ENCODE data around the gene DYNLL2. TPM values are rescaled to one million over a fixed set of nuclear protein-coding genes. Genes with fewer than 3 reads are reported as not detected.

DYNLL2 gene
- total and polyA plus RNA-seq, 9 of the 15 experiments (the other 6 are each of a cell fraction or from before 2014, with no cell fraction given) = 1.8 to 24.5 (median 13.0) TPM

DNA sequence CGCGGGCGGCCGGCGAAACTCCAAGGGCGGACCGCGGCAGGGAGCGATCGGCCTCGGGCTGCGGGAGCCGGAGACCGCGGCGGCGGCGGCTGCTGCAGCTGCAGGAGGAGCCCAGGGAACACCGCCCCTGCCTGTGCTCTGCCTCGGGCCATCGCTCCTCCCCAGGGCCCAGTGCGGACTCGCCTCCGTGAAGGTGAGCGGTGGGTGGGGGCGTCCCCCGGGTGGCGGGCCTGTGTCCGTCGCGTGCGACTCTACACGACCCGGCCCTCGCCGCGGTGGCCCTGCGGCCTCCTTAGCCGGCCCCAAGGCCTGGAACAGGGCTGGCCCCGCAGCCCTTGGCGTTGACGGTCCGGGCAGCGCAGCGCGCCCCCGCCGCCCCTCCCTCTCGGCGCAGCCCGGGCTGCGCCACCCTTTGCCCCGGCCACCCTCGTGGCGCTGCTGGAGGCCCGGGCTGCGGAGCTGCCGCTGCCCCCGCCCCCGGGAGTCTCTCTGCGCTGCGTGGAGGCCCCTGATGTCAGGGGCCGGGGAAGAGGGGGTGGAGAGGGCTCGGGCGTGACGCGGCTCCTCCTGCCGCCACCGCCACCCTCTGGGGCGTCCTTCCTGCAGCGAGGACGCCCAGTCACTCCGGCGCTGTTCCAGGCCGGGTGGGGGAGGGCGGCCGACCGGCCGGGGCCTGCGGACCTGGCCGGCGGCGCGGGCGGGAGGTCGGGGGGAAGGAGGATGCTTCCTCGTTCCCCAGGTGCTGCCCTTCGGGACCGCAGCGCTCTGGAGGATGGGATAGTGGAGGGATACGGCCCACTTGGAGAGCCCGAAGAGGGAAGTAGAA is 485 bp downstream of the DYNLL2 start (continued):
- TF ChIP-seq ZNF324 (CRISPR knock-in tag; IDR thresholded peaks at IDR 0.05) (no peak), POU5F1 (IDR thresholded peaks at IDR 0.05; ENCODE audit: borderline replicate concordance, low read depth, low read length, partially characterized antibody) (no peak), ZNF23 (CRISPR knock-in tag; IDR thresholded peaks at IDR 0.05) (no peak), ZNF124 (CRISPR knock-in tag; IDR thresholded peaks at IDR 0.05) (no peak), JUND (IDR thresholded peaks at IDR 0.05; ENCODE audit: borderline replicate concordance, low read depth, low read length) (no peak), JUND (tag; IDR thresholded peaks at IDR 0.05; ENCODE audit: borderline replicate concordance, low read depth, low read length) (no peak; the same call in 2 of the 3 replicates), ZNF311 (CRISPR knock-in tag; IDR thresholded peaks at IDR 0.05) (no peak), SRSF1 (IDR thresholded peaks at IDR 0.05; ENCODE audit: low read depth, low read length) (no peak), ADNP (tag; IDR thresholded peaks at IDR 0.05) (no peak), ZC3H8 (IDR thresholded peaks at IDR 0.05) (no peak), MEIS2 (IDR thresholded peaks at IDR 0.05; ENCODE audit: partially characterized antibody) (no peak), POLR2G (IDR thresholded peaks at IDR 0.05; ENCODE audit: low read depth, low read length) (peak; percentile 84), DMBX1 (CRISPR knock-in tag; IDR thresholded peaks at IDR 0.05; ENCODE audit: borderline replicate concordance) (no peak), ZNF561 (CRISPR knock-in tag; conservative IDR thresholded peaks at IDR 0.05) (no peak), ZNF217 (CRISPR knock-in tag; IDR thresholded peaks at IDR 0.05) (no peak), ZFX (CRISPR knock-in tag; IDR thresholded peaks at IDR 0.05) (peak; percentile 81), SP1 (CRISPR knock-in tag; IDR thresholded peaks at IDR 0.05) (no peak), NR3C1 (CRISPR knock-in tag; IDR thresholded peaks at IDR 0.05) (peak; percentile 27; the same call in 1 of the 2 replicates), SRSF7 (optimal IDR thresholded peaks at IDR 0.05; ENCODE audit: low read depth, low read length) (peak; percentile 62), POLR2AphosphoS5 (IDR thresholded peaks at IDR 0.05; ENCODE audit: control insufficient read depth, insufficient read depth, low read depth, low read length) (no peak), NCOA1 (IDR thresholded peaks at IDR 0.05; ENCODE audit: low read depth) (no peak)
- TF ChIP-seq, protein P1, sequence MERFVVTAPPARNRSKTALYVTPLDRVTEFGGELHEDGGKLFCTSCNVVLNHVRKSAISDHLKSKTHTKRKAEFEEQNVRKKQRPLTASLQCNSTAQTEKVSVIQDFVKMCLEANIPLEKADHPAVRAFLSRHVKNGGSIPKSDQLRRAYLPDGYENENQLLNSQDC (CRISPR knock-in tag; IDR thresholded peaks at IDR 0.05) = no peak
- TF ChIP-seq, protein P2, sequence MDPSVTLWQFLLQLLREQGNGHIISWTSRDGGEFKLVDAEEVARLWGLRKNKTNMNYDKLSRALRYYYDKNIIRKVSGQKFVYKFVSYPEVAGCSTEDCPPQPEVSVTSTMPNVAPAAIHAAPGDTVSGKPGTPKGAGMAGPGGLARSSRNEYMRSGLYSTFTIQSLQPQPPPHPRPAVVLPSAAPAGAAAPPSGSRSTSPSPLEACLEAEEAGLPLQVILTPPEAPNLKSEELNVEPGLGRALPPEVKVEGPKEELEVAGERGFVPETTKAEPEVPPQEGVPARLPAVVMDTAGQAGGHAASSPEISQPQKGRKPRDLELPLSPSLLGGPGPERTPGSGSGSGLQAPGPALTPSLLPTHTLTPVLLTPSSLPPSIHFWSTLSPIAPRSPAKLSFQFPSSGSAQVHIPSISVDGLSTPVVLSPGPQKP (CRISPR knock-in tag; IDR thresholded peaks at IDR 0.05) = no peak
- TF ChIP-seq, protein P3, sequence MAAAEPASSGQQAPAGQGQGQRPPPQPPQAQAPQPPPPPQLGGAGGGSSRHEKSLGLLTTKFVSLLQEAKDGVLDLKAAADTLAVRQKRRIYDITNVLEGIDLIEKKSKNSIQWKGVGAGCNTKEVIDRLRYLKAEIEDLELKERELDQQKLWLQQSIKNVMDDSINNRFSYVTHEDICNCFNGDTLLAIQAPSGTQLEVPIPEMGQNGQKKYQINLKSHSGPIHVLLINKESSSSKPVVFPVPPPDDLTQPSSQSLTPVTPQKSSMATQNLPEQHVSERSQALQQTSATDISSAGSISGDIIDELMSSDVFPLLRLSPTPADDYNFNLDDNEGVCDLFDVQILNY (CRISPR knock-in tag; IDR thresholded peaks at IDR 0.05) = no peak
- TF ChIP-seq, protein P4, sequence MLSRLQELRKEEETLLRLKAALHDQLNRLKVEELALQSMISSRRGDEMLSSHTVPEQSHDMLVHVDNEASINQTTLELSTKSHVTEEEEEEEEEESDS (CRISPR knock-in tag; IDR thresholded peaks at IDR 0.05) = no peak
- TF ChIP-seq, protein P5, sequence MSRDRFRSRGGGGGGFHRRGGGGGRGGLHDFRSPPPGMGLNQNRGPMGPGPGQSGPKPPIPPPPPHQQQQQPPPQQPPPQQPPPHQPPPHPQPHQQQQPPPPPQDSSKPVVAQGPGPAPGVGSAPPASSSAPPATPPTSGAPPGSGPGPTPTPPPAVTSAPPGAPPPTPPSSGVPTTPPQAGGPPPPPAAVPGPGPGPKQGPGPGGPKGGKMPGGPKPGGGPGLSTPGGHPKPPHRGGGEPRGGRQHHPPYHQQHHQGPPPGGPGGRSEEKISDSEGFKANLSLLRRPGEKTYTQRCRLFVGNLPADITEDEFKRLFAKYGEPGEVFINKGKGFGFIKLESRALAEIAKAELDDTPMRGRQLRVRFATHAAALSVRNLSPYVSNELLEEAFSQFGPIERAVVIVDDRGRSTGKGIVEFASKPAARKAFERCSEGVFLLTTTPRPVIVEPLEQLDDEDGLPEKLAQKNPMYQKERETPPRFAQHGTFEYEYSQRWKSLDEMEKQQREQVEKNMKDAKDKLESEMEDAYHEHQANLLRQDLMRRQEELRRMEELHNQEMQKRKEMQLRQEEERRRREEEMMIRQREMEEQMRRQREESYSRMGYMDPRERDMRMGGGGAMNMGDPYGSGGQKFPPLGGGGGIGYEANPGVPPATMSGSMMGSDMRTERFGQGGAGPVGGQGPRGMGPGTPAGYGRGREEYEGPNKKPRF (IDR thresholded peaks at IDR 0.05; ENCODE audit: low read depth, low read length) = no peak
